B cell (primary cell): ENCODE results near the gene PADI4. TPM values are rescaled to one million over a fixed set of nuclear protein-coding genes. Genes with fewer than 3 reads are reported as not detected.

Experiments
- ATAC-seq: fragments of 200-7000 bp; cut with Tn5 transposase; one replicate; pipeline ENCODE4 v1.10.0; 2021; ENCODE audit warnings: low read depth, mild to moderate bottlenecking, moderate number of reproducible peaks, moderate library complexity
- CTCF ChIA-PET: fragments of 350-600 bp; sonication (Branson Sonifier 250); formaldehyde crosslinking; loops from one replicate; lab custom pipeline; 2021; ENCODE audit warnings: antibody characterized with exemption, inconsistent platforms; lab: Charles Lee
- POLR2A ChIA-PET: fragments of 350-600 bp; sonication (Branson Sonifier 250); formaldehyde crosslinking; loops from one replicate; lab custom pipeline; 2021; ENCODE audit warnings: antibody characterized with exemption; lab: Charles Lee
- DNase-seq: peaks from one replicate; pipeline ENCODE4 v3.0.0; 2013
- H2AFZ ChIP-seq: 2 replicates; pipeline ENCODE4 v1.6.1; 2012; ENCODE audit warnings: mild to moderate bottlenecking, low read depth, low read length; ENCODE audit not compliant: insufficient read depth, poor library complexity, severe bottlenecking
- H3K27ac ChIP-seq, 2 donors: 1 replicate in 1 of 2; 2 replicates in 1 of 2; pipeline ENCODE4 v1.5.1; 2012 to 2013; ENCODE audit warnings: low read length in 2 of 2, mild to moderate bottlenecking in 2 of 2, moderate library complexity in 1 of 2
- H3K27me3 ChIP-seq, 4 experiments: fragments of 200-600 bp in 1 of 4; sonication (generic) in 1 of 4; replicated peaks in 1 of 4; 1 replicate in 2 of 4; 2 replicates in 2 of 4; pipeline versions ENCODE4 v1.6.1 to v1.7.0; 2013 to 2016; ENCODE audit warnings: low read length in 3 of 4, mild to moderate bottlenecking in 2 of 4, mixed read lengths in 1 of 4, moderate library complexity in 1 of 4; ENCODE audit not compliant: insufficient read depth in 4 of 4, control insufficient read depth in 3 of 4; ENCODE audit errors: control extremely low read depth in 1 of 4
- H3K36me3 ChIP-seq, 2 experiments: replicated peaks in 1 of 2; 1 replicate in 1 of 2; 2 replicates in 1 of 2; pipeline versions ENCODE4 v1.6.1 to v1.7.1; 2013; ENCODE audit warnings: low read length in 1 of 2; ENCODE audit not compliant: insufficient read depth in 2 of 2, control insufficient read depth in 1 of 2; ENCODE audit errors: control extremely low read depth in 1 of 2, extremely low read depth in 1 of 2
- H3K4me1 ChIP-seq, 2 donors: fragments of 200-600 bp in 1 of 2; sonication (generic) in 1 of 2; 1 replicate in 1 of 2; 2 replicates in 1 of 2; pipeline versions ENCODE4 v1.5.1 to v1.6.1; 2013 to 2017; ENCODE audit warnings: low read length in 2 of 2; ENCODE audit not compliant: control insufficient read depth in 2 of 2, insufficient read depth in 2 of 2
- H3K4me2 ChIP-seq: replicated peaks from 2 replicates; pipeline ENCODE3; 2012; ENCODE audit warnings: mild to moderate bottlenecking, low read depth, low read length; ENCODE audit not compliant: poor library complexity, severe bottlenecking
- H3K4me3 ChIP-seq, 5 experiments: fragments of 200-600 bp in 1 of 5; sonication (generic) in 1 of 5; 1 replicate in 3 of 5; 2 replicates in 2 of 5; pipeline versions ENCODE4 v1.5.1 to v1.7.0; 2011 to 2016; ENCODE audit warnings: low read length in 4 of 5, mild to moderate bottlenecking in 4 of 5, low read depth in 2 of 5, control low read depth in 1 of 5, moderate library complexity in 1 of 5; ENCODE audit not compliant: insufficient read depth in 1 of 5; ENCODE audit errors: control extremely low read depth in 1 of 5, extremely low read depth in 1 of 5
- H3K79me2 ChIP-seq: fragments of 200-600 bp; sonication (generic); one replicate; pipeline ENCODE4 v1.6.0; 2016; ENCODE audit warnings: low read length; ENCODE audit not compliant: control insufficient read depth, insufficient read depth
- H3K9ac ChIP-seq: fragments of 200-600 bp; sonication (generic); 2 replicates; pipeline ENCODE4 v1.6.1; 2017; ENCODE audit warnings: mild to moderate bottlenecking, low read length, moderate library complexity
- H3K9me3 ChIP-seq, 3 donors: one replicate each; pipeline versions ENCODE4 v1.6.1 to v1.7.1; 2013; ENCODE audit warnings: low read length in 2 of 3; ENCODE audit not compliant: control insufficient read depth in 2 of 3, insufficient read depth in 1 of 3; ENCODE audit errors: control extremely low read depth in 1 of 3
- H4K20me1 ChIP-seq: 2 replicates; pipeline ENCODE4 v1.6.0; 2012; ENCODE audit warnings: mild to moderate bottlenecking, low read length; ENCODE audit not compliant: insufficient read depth, control insufficient read depth, poor library complexity, severe bottlenecking
- H3K27ac Mint-ChIP-seq: one replicate; pipeline ENCODE4 v1.8.0; 2021; ENCODE audit warnings: mixed read lengths
- H3K27me3 Mint-ChIP-seq: one replicate; pipeline ENCODE4 v1.8.0; 2021; ENCODE audit warnings: mixed read lengths
- H3K4me1 Mint-ChIP-seq: one replicate; pipeline ENCODE4 v1.8.0; 2021; ENCODE audit warnings: mixed read lengths
- H3K4me3 Mint-ChIP-seq: one replicate; pipeline ENCODE4 v1.8.0; 2021; ENCODE audit warnings: mixed read lengths
- H3K9me3 Mint-ChIP-seq: one replicate; pipeline ENCODE4 v1.8.0; 2022; ENCODE audit warnings: mixed read lengths; ENCODE audit not compliant: insufficient read depth
- CTCF ChIP-seq: fragments of 200-600 bp; IDR thresholded peaks from one replicate; pipeline ENCODE4 v1.8.0; 2022; ENCODE audit warnings: antibody characterized with exemption, mild to moderate bottlenecking
- EZH2 ChIP-seq: IDR thresholded peaks from 2 replicates; pipeline ENCODE4 v1.6.1; 2012; ENCODE audit warnings: borderline replicate concordance, low read depth, mild to moderate bottlenecking, moderate library complexity, low read length; ENCODE audit not compliant: insufficient read depth, poor library complexity, severe bottlenecking
- WGBS: methylation state at CpG from one replicate; pipeline ENCODE4 v1.1.5; 2013; ENCODE audit warnings: missing lambda C conversion rate; ENCODE audit not compliant: insufficient coverage; 5-methylcytosine and 5-hydroxymethylcytosine counted together
- intact Hi-C: fragments of 100-400 bp; cut with micrococcal nuclease; formaldehyde crosslinking; loops from one replicate; pipeline ENCODE4 v1.10.0; 2022
- polyA minus RNA-seq: library from RNA; depleted of rRNA, polyadenylated mRNA; stranded (reverse); fragments of >200 nt; gene quantifications from 2 replicates; pipeline ENCODE4 v1.2.3, GENCODE V29; 2012
- polyA plus RNA-seq: library from polyadenylated mRNA; depleted of rRNA; stranded (reverse); fragments of >200 nt; gene quantifications from 2 replicates; pipeline ENCODE4 v1.2.3, GENCODE V29; 2012
- total RNA-seq, 2 donors: library from RNA; stranded (reverse); fragments of 120-200 nt in 1 of 2; gene quantifications; 1 replicate in 1 of 2; 2 replicates in 1 of 2; pipeline versions ENCODE4 v1.2.3 to v1.2.4, GENCODE V29; 2013 to 2022

The PADI4 gene
- total RNA-seq (0.44 and 0.63 TPM in 2 replicates), polyA plus RNA-seq (0.85 and 1.6 TPM in 2 replicates), polyA minus RNA-seq (0.51 and 1.1 TPM in 2 replicates)
- 1.5 TPM for total RNA-seq (2013)

GRCh38 chr1:17307946-17308345, at the start of gene PADI4:
Gene PADI4, plus strand, starts transcription at chr1:17308197. Its CDS starts 26 bp downstream, at chr1:17308223.
- H3K27ac Mint-ChIP-seq, result no peak within 1 kb of the TSS
- H3K9ac ChIP-seq, result no peak within 1 kb of the TSS
- no peaks in the 10 kb centered on the region for H3K79me2 ChIP-seq
- no peaks in the 10 kb centered on the region for H4K20me1 ChIP-seq
- intact Hi-C loops, result no loop called here
- H3K27me3 ChIP-seq, result peaks cover 0 to 6% (median 0%) of the 10 kb centered on the region in 4 experiments
- H3K27me3 Mint-ChIP-seq, result peaks cover 40% of the 10 kb centered on the region
- H3K36me3 ChIP-seq, result no peaks in the 10 kb centered on the region
- CTCF ChIA-PET, result no interaction called here
- ATAC-seq (no peak), DNase-seq (no peak)
- no peaks in the 10 kb centered on the region for H3K9me3 Mint-ChIP-seq
- H3K4me3 Mint-ChIP-seq, result no peak within 1 kb of the TSS
- H3K9me3 ChIP-seq, result peaks cover 0 to 2% (median 0%) of the 10 kb centered on the region in 3 donors
- no peaks in the 10 kb centered on the region for H3K4me1 Mint-ChIP-seq
- WGBS, result 29% methylated on average over 7 of the region's 8 CpGs
- H3K4me1 ChIP-seq, result no peaks in the 10 kb centered on the region
- H3K4me2 ChIP-seq, result no peak within 1 kb of the TSS
- POLR2A ChIA-PET, result no interaction called here
- no peak within 1 kb of the TSS for H3K27ac ChIP-seq
- H2AFZ ChIP-seq, result no peak within 1 kb of the TSS
- TF ChIP-seq CTCF, result no peak
- TF ChIP-seq EZH2, result no peak
- H3K4me3 ChIP-seq, result peak within 1 kb of the TSS in 1 of 5 experiments; percentile 39

- no peaks in the 10 kb centered on the region for H3K79me2 ChIP-seq
- no peak overlapping the region for H2AFZ ChIP-seq
- H3K9me3 Mint-ChIP-seq, result no peaks in the 10 kb centered on the region
- H3K27ac Mint-ChIP-seq, result no peak overlapping the region
- H3K9ac ChIP-seq, result no peak overlapping the region
- no peak overlapping the region for H3K4me3 ChIP-seq
- H4K20me1 ChIP-seq, result no peaks in the 10 kb centered on the region
- TF ChIP-seq EZH2 (no peak), CTCF (no peak)
- H3K4me1 ChIP-seq, result no peaks in the 10 kb centered on the region
- peaks cover 0 to 7% (median 0%) of the 10 kb centered on the region in 3 donors for H3K9me3 ChIP-seq
- ATAC-seq, result no peak
- H3K4me2 ChIP-seq, result no peak overlapping the region
- 89% methylated on average over 5 of the region's 6 CpGs for WGBS
- H3K4me3 Mint-ChIP-seq, result no peak overlapping the region
- no peak for DNase-seq
- peaks cover 0 to 4% (median 0%) of the 10 kb centered on the region in 4 experiments for H3K27me3 ChIP-seq
- H3K27me3 Mint-ChIP-seq, result peaks cover 11% of the 10 kb centered on the region
- H3K27ac ChIP-seq, result no peak overlapping the region
- H3K4me1 Mint-ChIP-seq, result no peaks in the 10 kb centered on the region
- ChIA-PET POLR2A (no interaction called here), CTCF (no interaction called here)
- no peaks in the 10 kb centered on the region for H3K36me3 ChIP-seq
- intact Hi-C loops, result no loop called here
These were observed 49.3 kb upstream of the PADI4 start for GRCh38 chr1:17258758-17259130.
